Neural progenitor cell (in vitro differentiated cells): ENCODE measurements around the gene ARNT2. TPM values are rescaled to one million over a fixed set of nuclear protein-coding genes. Genes with fewer than 3 reads are reported as not detected.

Experiments used
- DNase-seq: peaks from one replicate; pipeline ENCODE4 v3.0.0-alpha.2; 2016; ENCODE audit warnings: low spot score
- H2AFZ ChIP-seq: fragments of 200-600 bp; sonication (generic); replicated peaks from 2 replicates; pipeline ENCODE4 v1.6.1; 2016; ENCODE audit warnings: antibody characterized with exemption
- H3F3A ChIP-seq: fragments of 200-600 bp; sonication (generic); 2 replicates; pipeline ENCODE4 v1.6.1; 2016; ENCODE audit warnings: antibody characterized with exemption, low read depth
- H3K27ac ChIP-seq: fragments of 200-600 bp; sonication (generic); 2 replicates; pipeline ENCODE4 v1.5.1; 2016; ENCODE audit warnings: mild to moderate bottlenecking
- H3K27me3 ChIP-seq: fragments of 200-600 bp; sonication (generic); 2 replicates; pipeline ENCODE4 v1.6.1; 2016; ENCODE audit warnings: mild to moderate bottlenecking, moderate library complexity
- H3K36me3 ChIP-seq: fragments of 200-600 bp; sonication (generic); 2 replicates; pipeline ENCODE4 v1.5.1; 2016
- H3K4me1 ChIP-seq: fragments of 200-600 bp; sonication (generic); 2 replicates; pipeline ENCODE4 v1.6.1; 2016; ENCODE audit warnings: mixed run types
- H3K4me2 ChIP-seq: fragments of 200-600 bp; sonication (generic); 2 replicates; pipeline ENCODE4 v1.6.1; 2016
- H3K4me3 ChIP-seq: fragments of 200-600 bp; sonication (generic); 2 replicates; pipeline ENCODE4 v1.5.1; 2016
- H3K79me2 ChIP-seq: fragments of 200-600 bp; sonication (generic); 2 replicates; pipeline ENCODE4 v1.6.1; 2016; ENCODE audit warnings: low read depth
- H3K9ac ChIP-seq: fragments of 200-600 bp; sonication (generic); 2 replicates; pipeline ENCODE4 v1.6.1; 2016
- H3K9me3 ChIP-seq: fragments of 200-600 bp; sonication (generic); 2 replicates; pipeline ENCODE4 v1.5.1; 2016; ENCODE audit warnings: low read depth
- H4K20me1 ChIP-seq: fragments of 200-600 bp; sonication (generic); 2 replicates; pipeline ENCODE4 v1.6.1; 2016; ENCODE audit warnings: low read depth
- H3K27ac Mint-ChIP-seq: 3 replicates; pipeline ENCODE4 v1.8.0; 2021; ENCODE audit warnings: mixed read lengths
- H3K27me3 Mint-ChIP-seq: 2 replicates; pipeline ENCODE4 v1.8.0; 2022; ENCODE audit warnings: low read depth, mild to moderate bottlenecking, inconsistent platforms, moderate library complexity, mixed read lengths; ENCODE audit not compliant: insufficient read depth
- H3K36me3 Mint-ChIP-seq: 3 replicates; pipeline ENCODE4 v1.8.0; 2021; ENCODE audit warnings: mixed read lengths
- H3K4me1 Mint-ChIP-seq: 3 replicates; pipeline ENCODE4 v1.8.0; 2021; ENCODE audit warnings: mixed read lengths
- H3K4me3 Mint-ChIP-seq: 3 replicates; pipeline ENCODE4 v1.8.0; 2021; ENCODE audit warnings: mild to moderate bottlenecking, moderate library complexity, mixed read lengths
- H3K9me3 Mint-ChIP-seq: 3 replicates; pipeline ENCODE4 v1.8.0; 2020; ENCODE audit warnings: mixed read lengths
- CTCF ChIP-seq: fragments of 200-600 bp; sonication (generic); IDR thresholded peaks from 2 replicates; pipeline ENCODE4 v1.5.1; 2017; ENCODE audit warnings: antibody characterized with exemption, mild to moderate bottlenecking
- EZH2 ChIP-seq: fragments of 200-600 bp; sonication (generic); IDR thresholded peaks from 2 replicates; pipeline ENCODE4 v1.6.1; 2017; ENCODE audit warnings: antibody characterized with exemption, mild to moderate bottlenecking, moderate library complexity
- EZH2phosphoT487 ChIP-seq: fragments of 200-600 bp; sonication (generic); IDR thresholded peaks from 2 replicates; pipeline ENCODE4 v1.6.1; 2017; ENCODE audit warnings: antibody characterized with exemption
- total RNA-seq: library from RNA; depleted of rRNA; stranded (reverse); fragments of >200 nt; gene quantifications from 2 replicates; pipeline ENCODE4 v1.2.3, GENCODE V29; 2015; ENCODE audit warnings: low replicate concordance

Gene ARNT2
- total RNA-seq, 1 donor from 2014 or later: 15.7 TPM

GRCh38 chr15:80437334-80437891, 33.2 kb downstream of the ARNT2 start:
- Mint-ChIP-seq H3K4me1 (peaks cover 41% of the 10 kb centered on the region), H3K27ac (no peak overlapping the region), H3K9me3 (no peaks in the 10 kb centered on the region), H3K27me3 (peaks cover 2% of the 10 kb centered on the region), H3K4me3 (no peak overlapping the region), H3K36me3 (peaks cover 2% of the 10 kb centered on the region)
- TF ChIP-seq CTCF: no peak
- TF ChIP-seq EZH2: no peak
- no peak for TF ChIP-seq EZH2phosphoT487
- H3K27ac ChIP-seq: no peak overlapping the region
- peaks cover 4% of the 10 kb centered on the region for H3K79me2 ChIP-seq
- no peaks in the 10 kb centered on the region for H3K4me1 ChIP-seq
- no peak overlapping the region for H3K4me2 ChIP-seq
- no peak overlapping the region for H3K4me3 ChIP-seq
- H3K9me3 ChIP-seq: no peaks in the 10 kb centered on the region
- no peaks in the 10 kb centered on the region for H3K36me3 ChIP-seq
- no peak overlapping the region for H2AFZ ChIP-seq
- H3K27me3 ChIP-seq: no peaks in the 10 kb centered on the region
- no peaks in the 10 kb centered on the region for H3F3A ChIP-seq
- no peak overlapping the region for H3K9ac ChIP-seq
- no peak for DNase-seq
- H4K20me1 ChIP-seq: peaks cover 8% of the 10 kb centered on the region

DNA sequence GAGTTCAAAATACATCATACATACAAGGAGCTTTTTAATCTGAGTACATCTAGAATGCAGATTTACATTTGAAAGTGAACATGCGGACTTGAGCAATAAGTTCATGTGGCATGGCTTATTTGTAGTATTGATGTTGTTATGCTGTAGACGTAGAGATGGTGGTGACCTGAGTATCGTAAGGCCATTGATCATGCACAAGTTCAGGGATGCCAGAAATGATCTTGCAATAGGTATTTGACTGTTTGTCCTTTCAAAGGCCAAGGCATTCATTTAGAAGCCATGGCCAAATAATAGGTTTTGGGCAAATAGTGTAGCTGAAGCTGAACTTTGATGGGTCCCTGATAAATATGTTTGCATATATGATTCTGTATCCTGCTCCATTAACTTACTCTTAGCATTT, 35.0 kb downstream of the ARNT2 start:
- no peak for TF ChIP-seq EZH2phosphoT487
- no peak for TF ChIP-seq CTCF
- TF ChIP-seq EZH2: no peak
- Histone ChIP-seq H4K20me1 (peaks cover 13% of the 10 kb centered on the region), H3K4me2 (no peak overlapping the region), H3K36me3 (no peaks in the 10 kb centered on the region), H3K27ac (no peak overlapping the region), H2AFZ (no peak overlapping the region), H3K9me3 (no peaks in the 10 kb centered on the region), H3K27me3 (no peaks in the 10 kb centered on the region), H3K9ac (no peak overlapping the region), H3K4me1 (no peaks in the 10 kb centered on the region), H3K79me2 (peaks cover 4% of the 10 kb centered on the region), H3F3A (no peaks in the 10 kb centered on the region), H3K4me3 (no peak overlapping the region)
- Mint-ChIP-seq H3K27me3 (peaks cover 2% of the 10 kb centered on the region), H3K36me3 (no peaks in the 10 kb centered on the region), H3K27ac (no peak overlapping the region), H3K4me1 (peaks cover 36% of the 10 kb centered on the region), H3K9me3 (no peaks in the 10 kb centered on the region), H3K4me3 (no peak overlapping the region)
- DNase-seq: no peak

GRCh38 chr15:80440024-80440423, 35.8 kb downstream of the ARNT2 start:
- Histone ChIP-seq H3K4me1 (no peaks in the 10 kb centered on the region), H3K9ac (no peak overlapping the region), H3K9me3 (no peaks in the 10 kb centered on the region), H3K27me3 (no peaks in the 10 kb centered on the region), H4K20me1 (peaks cover 12% of the 10 kb centered on the region), H3K79me2 (peaks cover 4% of the 10 kb centered on the region), H3K4me2 (no peak overlapping the region), H3K4me3 (no peak overlapping the region), H2AFZ (no peak overlapping the region), H3K36me3 (no peaks in the 10 kb centered on the region), H3K27ac (no peak overlapping the region), H3F3A (no peaks in the 10 kb centered on the region)
- TF ChIP-seq EZH2phosphoT487 (no peak), CTCF (no peak), EZH2 (no peak)
- Mint-ChIP-seq H3K9me3 (no peaks in the 10 kb centered on the region), H3K27ac (no peak overlapping the region), H3K27me3 (peaks cover 1% of the 10 kb centered on the region), H3K4me1 (peaks cover 32% of the 10 kb centered on the region), H3K4me3 (no peak overlapping the region), H3K36me3 (no peaks in the 10 kb centered on the region)
- DNase-seq: no peak
